ENCODE measurements around the gene FBXO31.

DNA sequence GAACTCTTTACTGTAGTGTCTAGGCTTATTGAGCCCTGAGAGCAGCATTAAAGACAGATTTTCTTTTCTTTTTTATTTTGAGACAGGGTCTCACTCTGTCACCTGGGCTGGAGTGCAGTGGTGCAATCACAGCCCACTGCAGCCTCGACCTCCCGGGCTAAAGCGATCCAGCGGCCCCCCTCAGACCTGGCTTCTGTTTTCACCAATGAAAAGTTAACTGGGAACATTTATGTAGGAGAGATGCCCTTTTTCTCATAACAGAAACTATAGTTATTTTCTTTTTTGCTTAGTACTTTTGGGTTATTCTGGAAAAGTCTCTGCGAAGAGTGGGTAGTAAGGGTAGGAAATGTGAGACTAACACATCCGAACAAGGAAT is 10.1 kb upstream of the FBXO31 start:
- TF ChIP-seq POLR2A (IDR thresholded peaks at IDR 0.05; ENCODE audit: low read depth, low read length) (no peak), TAF1 (IDR thresholded peaks at IDR 0.05; ENCODE audit: borderline replicate concordance, low read depth, low read length) (no peak)

All from GM12892 (cell line).